ENCODE results near the gene LTBP2.

The LTBP2 gene

DNA sequence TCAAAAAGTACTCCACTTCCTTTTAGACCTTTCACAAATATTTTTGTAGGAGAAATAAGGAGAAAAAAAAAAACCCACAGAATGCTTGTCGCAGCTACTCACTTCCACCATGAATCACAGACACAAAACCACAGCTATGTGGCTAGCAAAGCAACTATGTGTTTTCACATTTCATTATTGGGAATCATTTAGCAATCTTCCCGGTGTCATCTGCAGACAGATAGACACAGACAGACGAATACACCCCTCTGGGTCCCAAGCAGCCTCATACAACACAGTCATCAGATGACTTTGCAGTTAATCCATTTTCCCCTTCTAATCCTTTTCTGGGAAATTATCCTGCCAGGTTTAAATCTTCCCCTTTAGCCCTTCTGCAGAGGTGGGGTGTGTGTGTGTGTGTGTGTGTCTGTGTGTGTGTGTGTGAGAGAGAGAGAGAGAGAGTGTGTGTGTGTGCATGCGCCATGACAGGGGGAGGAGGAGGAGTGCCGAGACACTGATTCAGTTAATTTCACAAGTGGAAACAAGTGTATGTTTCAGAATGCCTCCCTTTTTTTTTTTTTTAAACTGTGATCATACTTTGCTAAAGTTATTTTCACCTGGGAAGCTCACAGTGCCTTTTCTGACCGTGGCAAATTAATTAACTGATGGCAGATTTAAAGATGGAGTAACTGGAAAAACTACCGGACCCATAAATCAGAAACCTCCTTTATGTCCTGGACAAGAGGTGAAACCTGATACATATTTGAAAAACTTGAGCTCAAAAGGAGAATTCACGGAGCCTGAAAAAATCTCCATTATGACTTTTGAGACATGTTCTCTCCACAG lies 39.9 kb downstream of the LTBP2 start:
- DNase-seq, result peak; percentile 70

DNA sequence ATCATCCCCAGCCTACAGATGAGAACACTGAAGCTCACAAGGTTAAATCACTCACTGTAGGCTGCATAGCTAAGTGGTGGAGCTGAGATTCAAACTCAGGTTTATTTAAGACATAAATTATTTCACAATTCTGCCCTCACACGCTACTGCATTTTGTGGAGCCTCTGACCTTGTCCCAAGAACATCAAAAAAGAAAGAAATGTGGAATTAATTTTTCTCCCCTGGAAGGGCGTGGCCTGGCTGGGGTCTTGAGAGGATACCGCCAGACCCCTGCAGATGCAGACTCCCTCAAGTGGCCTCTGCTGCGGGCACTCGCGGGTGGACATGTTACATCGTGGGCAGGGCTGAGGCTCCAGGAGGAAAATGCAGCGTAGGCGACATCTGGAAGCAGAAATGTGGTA lies 40.6 kb downstream of the LTBP2 start:
- DNase-seq, result no peak

DNA sequence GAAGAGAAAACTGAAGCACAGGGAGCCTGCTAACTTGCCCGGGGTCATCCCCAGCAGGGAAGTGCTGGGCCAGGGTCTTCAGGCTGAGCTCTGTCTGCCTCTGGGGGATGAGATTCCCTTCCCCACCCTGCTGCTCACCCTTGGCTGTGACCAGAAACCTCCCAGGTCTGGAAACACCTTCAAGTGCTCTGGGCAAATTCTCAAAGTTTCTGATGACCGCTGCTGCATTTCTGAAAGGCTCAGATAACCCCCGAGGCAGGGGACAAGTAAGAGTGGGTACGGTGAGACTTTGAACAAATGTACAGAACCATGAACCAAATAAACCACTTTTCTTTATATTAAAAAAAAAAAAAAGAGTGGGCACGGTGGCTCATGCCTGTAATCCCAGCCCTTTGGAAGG lies 41.3 kb downstream of the LTBP2 start:
- DNase-seq, result no peak

DNA sequence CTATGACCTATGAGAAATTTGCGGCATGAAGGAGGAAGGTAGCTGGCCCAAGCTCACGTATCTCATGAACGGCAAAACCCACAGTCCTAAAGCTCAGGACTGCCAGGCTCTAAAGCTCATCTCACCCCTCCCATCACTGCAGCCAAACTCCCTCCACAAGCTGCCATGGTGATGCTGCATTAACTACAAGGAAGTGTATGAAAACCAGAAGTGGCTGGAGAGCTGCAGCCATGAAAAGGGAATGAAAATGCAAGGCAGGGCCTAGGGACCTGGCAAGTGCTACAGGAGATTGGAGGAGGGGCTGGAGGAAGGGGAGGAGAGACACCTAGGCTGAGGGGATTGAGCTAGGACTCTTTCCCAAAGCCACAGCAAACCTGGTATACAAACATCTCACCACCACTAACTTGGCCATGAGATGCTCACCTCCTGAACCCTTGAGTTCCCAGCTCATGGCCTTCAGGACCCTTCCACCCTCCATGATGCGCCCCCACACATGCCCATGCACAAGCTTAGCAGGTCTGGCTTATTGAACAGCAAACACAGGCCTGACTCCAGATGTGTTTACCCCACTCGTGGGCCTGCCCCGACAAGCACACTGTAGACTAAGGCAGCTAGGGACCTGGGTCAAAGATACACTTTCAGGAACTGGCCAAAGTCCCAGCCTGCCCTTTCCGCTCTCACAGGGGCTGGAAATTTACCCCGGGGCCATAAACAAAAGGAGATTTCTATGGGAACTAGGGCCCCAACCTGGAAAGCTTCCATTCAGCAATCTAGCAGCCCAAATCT lies 42.0 kb downstream of the LTBP2 start:
- DNase-seq, result no peak

DNA sequence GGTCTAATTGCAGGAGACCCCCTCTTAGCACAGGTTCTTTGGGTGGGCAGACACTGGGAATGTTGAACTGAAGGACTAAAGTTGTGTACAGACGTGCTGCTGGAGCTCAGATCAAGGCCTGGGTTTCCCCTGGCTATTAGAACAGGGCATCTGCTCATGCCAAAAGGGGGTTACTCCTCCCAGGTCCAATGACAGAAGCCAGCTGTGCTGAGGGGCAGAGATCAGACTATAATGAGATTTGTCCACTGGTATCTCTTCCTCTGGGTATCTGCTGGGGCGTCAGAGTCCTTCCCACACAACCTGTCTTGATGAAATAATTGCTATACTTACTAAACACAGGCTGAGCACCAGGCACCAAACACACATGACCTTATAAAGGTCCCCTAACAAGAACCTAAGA lies 42.6 kb downstream of the LTBP2 start:
- DNase-seq, result no peak

- DNase-seq, result no peak
These were observed 43.1 kb downstream of the LTBP2 start for GRCh38 chr14:74568911-74569310.

DNA sequence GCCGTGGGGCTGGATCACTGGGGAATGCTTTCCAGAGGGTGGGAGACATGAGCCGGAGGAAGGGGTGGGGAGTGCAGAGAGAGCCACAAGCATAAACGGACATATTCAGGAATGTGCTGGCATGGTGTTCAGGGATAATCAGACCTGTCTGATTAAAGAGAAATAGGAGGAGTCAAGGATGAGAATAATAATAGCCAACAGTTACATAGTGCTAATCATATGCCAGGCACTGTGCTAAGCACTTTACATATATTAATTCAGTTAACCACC lies 43.7 kb downstream of the LTBP2 start:
- DNase-seq, result no peak

DNA sequence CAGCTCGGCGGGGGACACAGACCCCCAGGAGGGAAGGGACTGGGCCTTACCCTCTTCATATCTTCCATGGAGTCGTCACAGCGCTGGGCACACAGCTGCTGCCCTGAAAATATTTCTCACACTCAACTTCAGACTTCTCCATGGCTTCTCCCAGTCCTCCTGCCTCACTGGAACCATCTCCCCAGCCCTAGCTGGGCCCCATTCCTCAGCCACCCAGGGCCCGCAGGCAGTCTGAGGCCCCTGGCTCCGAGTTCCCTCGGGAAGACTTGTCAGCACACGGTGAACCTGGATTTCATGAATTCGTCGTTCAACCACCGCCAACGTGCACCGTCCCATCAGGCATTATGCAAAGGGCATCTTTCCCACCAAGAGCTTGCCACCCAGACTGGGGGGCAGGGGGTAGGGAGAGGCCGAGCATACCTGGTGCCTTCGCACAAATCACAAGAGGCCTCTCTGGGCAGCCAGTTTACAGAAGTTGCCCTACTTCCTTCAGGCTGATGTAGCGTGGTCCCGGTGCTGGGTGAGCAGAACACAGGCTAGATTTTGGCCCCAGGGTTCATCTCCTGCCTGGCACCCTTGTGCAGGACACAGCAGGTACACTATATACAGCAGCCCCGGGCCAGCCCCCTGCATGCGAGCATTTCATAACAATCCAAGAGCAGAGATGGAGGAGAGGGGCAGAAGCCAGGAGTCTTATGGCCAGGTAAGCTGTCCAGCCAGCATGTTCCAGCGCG lies 44.2 kb downstream of the LTBP2 start:
- no peak for DNase-seq

DNA sequence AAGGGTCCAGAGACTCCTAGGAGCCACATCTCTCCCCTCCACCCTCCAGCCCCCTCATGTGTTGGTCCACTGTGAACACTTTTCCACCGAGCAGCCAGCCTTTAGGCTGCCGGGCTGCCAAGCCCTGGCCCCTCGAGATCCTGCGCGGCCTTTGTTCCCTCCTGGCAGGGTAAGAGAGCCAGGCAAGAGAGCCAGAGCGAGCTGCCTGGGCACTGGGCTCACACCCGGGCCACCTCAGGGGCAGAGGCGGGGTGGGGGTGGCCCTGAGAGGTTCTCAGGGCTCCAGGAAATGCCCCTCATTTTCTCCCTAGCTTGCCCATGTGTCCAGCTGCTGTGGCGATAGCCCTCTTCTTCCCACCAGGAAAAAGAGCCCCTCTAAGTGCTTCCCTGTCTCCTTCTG lies 44.8 kb downstream of the LTBP2 start:
- no peak for DNase-seq

GRCh38 chr14:74566174-74567141 lies 45.6 kb downstream of the LTBP2 start:
- DNase-seq, result no peak

- no peak for DNase-seq
These were observed 48.4 kb downstream of the LTBP2 start for GRCh38 chr14:74563586-74564159.

DNA sequence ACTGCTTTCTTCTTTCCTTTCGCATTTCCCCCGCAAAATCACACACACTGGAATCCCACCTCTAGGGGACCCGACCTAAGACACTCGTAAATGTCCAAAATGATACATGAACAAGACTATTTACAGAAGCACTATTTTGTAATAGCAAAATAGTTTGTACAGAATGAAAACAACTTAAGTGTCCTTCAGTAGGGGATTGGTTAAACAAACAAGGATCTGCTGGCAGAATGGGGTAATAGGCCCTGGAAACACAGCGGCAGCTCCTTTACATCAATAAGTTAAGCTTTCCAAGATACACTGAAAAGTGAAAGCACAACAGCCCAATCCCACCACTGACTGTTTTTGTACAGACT lies 48.8 kb downstream of the LTBP2 start:
- no peak for DNase-seq

GRCh38 chr14:74562515-74563232 lies 49.4 kb downstream of the LTBP2 start:
- DNase-seq, result no peak

DNA sequence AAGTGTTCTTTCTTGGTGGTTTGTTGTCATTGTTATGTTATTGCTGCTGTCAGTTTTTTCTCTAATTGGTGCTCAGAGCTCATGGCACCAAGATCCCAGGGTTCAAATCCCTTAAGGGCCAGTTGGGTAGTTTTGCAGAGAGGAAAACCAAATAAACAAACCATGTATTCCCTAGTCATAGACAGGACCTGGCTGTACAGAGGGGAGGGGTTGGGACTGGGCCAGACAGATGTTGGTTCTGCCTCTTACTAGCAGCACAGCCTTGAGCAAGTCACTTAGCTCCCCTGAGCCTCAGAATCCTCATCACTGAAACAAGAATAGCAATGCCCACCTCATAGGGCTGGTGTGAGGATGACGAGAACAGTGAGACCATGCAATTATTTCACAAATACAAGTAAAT lies 53.4 kb downstream of the LTBP2 start:
- DNase-seq, result no peak

- DNase-seq, result no peak
These were observed 54.3 kb downstream of the LTBP2 start for GRCh38 chr14:74557691-74558090.

GRCh38 chr14:74555476-74556050 lies 56.5 kb downstream of the LTBP2 start:
- no peak for DNase-seq

DNA sequence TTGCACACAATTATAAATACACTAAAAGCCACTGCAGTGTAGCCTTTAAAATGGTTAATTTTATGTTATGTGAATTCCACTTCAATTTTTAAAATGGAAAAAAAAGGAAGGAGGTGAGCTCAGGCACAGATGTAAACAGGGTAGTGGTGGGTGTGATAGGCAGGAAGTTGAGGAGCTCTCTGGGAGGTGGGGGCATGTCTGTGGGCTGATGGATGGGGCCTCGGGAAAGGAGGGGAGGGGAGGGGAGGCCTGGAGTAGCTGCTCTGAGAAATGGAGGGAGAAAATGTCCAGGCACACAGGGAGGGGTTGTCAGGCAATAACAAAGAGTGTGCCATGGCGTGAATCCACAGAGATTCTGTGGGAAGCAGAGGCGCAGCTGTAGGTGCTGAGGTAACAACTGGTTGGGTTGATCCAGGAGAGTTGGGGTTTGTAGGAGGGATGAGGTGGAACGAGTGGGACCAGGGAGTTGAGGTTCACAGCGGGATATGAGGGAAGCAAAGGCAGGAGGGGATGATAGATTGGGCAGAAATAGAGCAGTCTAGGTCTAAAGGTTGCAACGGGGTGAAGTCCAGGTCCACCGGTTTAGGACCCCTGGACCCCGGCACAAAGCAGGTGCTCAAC lies 57.2 kb downstream of the LTBP2 start:
- DNase-seq, result no peak

DNA sequence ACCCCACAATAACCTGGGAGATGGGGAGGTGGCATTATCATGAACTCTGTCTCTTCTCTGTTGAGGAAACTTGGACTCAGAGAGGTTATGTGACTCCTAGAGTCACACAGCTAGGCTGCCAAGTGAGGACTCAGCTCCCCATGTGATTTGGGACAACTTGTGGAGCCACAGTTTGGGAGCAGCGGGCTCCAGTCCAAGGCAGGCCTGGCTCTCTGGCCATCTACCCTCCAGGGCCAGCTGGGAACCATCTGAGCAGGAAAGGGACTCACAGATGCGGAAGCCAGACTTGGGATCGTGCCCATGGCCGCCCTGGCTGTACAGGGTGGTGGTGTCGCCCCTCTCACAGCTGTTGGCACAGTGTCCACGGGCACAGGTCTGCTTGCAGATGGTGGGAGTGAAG lies 59.4 kb downstream of the LTBP2 start:
- no peak for DNase-seq

GRCh38 chr14:74551431-74552371 lies 60.3 kb downstream of the LTBP2 start:
- DNase-seq, result no peak
